GM19395 (cell line): ENCODE results near the gene MAS1.
"Not testable (repeated sequence)": the region's sequence is repeated elsewhere in the genome, so short reads cannot be mapped to it uniquely, and the experiment has no call there.

Experiments used
- ATAC-seq: cut with Tn5 transposase; IDR thresholded peaks from one replicate; pipeline ENCODE4 v1.9.1; 2021; ENCODE audit warnings: mild to moderate bottlenecking, moderate library complexity; ENCODE audit not compliant: unreplicated experiment

Gene MAS1

GRCh38 chr6:159890792-159891191 lies at the start of gene MAS1:
Gene MAS1 (plus strand): TSS chr6:159890988. CDS start chr6:159906956, 15,968 bp downstream.
- no peak for ATAC-seq

- ATAC-seq: no peak
Observed at GRCh38 chr6:159842035-159842434, 48.8 kb upstream of the MAS1 start.

GRCh38 chr6:159844737-159845645 lies 45.8 kb upstream of the MAS1 start:
- no peak for ATAC-seq

GRCh38 chr6:159848552-159848951 lies 42.2 kb upstream of the MAS1 start:
- not testable (repeated sequence) for ATAC-seq

- not testable (repeated sequence) for ATAC-seq
Observed at GRCh38 chr6:159849851-159850250, 40.9 kb upstream of the MAS1 start.

GRCh38 chr6:159852877-159853276 lies 37.9 kb upstream of the MAS1 start:
- no peak for ATAC-seq

GRCh38 chr6:159853754-159854153 lies 37.0 kb upstream of the MAS1 start:
- ATAC-seq: no peak

- ATAC-seq: no peak
Observed at GRCh38 chr6:159854959-159855358, 35.8 kb upstream of the MAS1 start.

- ATAC-seq: no peak
Observed at GRCh38 chr6:159858259-159858658, 32.5 kb upstream of the MAS1 start.

- ATAC-seq: no peak
Observed at GRCh38 chr6:159860482-159860881, 30.3 kb upstream of the MAS1 start.

- no peak for ATAC-seq
Observed at GRCh38 chr6:159862103-159862502, 28.7 kb upstream of the MAS1 start.

GRCh38 chr6:159863341-159863740 lies 27.4 kb upstream of the MAS1 start:
- peak; percentile 82 for ATAC-seq

GRCh38 chr6:159865226-159865920 lies 25.4 kb upstream of the MAS1 start:
- no peak for ATAC-seq

- ATAC-seq: no peak
Observed at GRCh38 chr6:159866286-159867247, 24.2 kb upstream of the MAS1 start.

- ATAC-seq: no peak
Observed at GRCh38 chr6:159871241-159871640, 19.5 kb upstream of the MAS1 start.

- no peak for ATAC-seq
Observed at GRCh38 chr6:159871906-159872305, 18.9 kb upstream of the MAS1 start.

GRCh38 chr6:159874435-159874834 lies 16.4 kb upstream of the MAS1 start:
- no peak for ATAC-seq

- ATAC-seq: no peak
Observed at GRCh38 chr6:159875194-159875593, 15.6 kb upstream of the MAS1 start.

GRCh38 chr6:159876242-159876641 lies 14.5 kb upstream of the MAS1 start:
- no peak for ATAC-seq

GRCh38 chr6:159877256-159877808 lies 13.5 kb upstream of the MAS1 start:
- ATAC-seq: no peak

- no peak for ATAC-seq
Observed at GRCh38 chr6:159878341-159878740, 12.4 kb upstream of the MAS1 start.
